ENCODE data around the gene PGAP6.

Gene PGAP6

DNA sequence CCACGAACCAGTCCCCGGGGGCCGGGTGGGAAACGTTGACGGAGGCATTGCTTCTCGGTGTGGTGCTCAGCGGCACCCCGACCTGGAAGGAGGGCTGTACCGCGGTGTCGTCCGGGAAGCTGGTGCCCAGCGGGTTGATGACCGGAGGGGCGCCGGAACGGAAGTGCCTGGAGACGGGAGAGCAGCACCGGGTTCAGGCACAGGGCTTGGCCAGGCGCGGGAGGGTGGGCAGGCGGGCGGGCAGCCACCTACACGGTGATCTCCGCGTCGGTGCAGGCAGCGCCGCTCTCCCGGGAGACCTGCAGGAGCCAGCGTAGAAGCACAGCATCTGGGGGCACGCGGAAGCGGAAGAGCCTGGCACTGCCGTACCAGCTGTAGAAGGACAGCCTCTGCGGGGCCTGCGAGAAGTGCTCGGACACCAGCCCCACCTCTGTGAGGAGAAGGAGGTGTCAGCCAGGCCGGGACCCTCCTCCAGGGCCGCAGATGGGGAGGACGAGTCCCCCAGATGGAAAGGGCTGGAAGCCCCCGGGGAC is 4.3 kb downstream of the PGAP6 start:
- H3K27ac Mint-ChIP-seq: no peak overlapping the region
- no peak for DNase-seq
- no peak for ATAC-seq
- H3K4me3 Mint-ChIP-seq: no peak overlapping the region
- H3K27me3 Mint-ChIP-seq: no peaks in the 10 kb centered on the region
- no peaks in the 10 kb centered on the region for H3K36me3 Mint-ChIP-seq (ENCODE audit: low read depth)
- no peaks in the 10 kb centered on the region for H3K9me3 Mint-ChIP-seq
- peaks cover 10% of the 10 kb centered on the region for H3K4me1 Mint-ChIP-seq

DNA sequence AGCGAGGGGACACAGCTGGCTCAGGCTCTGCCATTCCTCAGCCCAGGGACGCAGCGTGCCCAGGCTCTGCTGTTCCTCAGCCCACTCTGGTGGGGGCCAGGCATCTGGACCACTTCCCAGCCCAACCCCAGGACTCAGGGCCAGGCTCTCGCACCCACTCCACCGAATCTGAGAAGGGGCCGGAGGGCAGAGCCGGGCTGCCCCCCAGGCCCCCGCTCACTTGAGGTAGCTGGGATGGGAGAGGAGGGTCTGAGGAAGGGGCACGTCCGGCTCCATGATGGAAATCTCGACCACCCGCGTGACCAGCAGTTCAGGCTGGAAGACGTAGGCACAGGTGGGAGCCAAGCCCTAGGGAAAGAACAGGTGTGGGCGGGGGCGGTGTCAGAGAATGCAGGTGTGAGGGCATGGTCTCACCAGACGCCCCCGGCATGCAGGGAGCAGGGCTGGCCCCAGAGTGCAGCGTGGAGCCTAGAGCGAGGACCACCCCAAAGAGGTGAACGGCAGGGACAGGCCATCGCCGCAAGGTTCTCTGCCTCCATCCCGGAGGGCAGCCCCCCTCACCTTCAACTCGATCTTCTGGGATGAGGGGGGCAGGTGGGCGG is 4.9 kb downstream of the PGAP6 start:
- Mint-ChIP-seq H3K36me3 (ENCODE audit: low read depth) (no peaks in the 10 kb centered on the region), H3K4me3 (no peak overlapping the region), H3K4me1 (peaks cover 9% of the 10 kb centered on the region), H3K27me3 (no peaks in the 10 kb centered on the region), H3K9me3 (no peaks in the 10 kb centered on the region), H3K27ac (no peak overlapping the region)
- no peak for DNase-seq
- no peak for ATAC-seq

DNA sequence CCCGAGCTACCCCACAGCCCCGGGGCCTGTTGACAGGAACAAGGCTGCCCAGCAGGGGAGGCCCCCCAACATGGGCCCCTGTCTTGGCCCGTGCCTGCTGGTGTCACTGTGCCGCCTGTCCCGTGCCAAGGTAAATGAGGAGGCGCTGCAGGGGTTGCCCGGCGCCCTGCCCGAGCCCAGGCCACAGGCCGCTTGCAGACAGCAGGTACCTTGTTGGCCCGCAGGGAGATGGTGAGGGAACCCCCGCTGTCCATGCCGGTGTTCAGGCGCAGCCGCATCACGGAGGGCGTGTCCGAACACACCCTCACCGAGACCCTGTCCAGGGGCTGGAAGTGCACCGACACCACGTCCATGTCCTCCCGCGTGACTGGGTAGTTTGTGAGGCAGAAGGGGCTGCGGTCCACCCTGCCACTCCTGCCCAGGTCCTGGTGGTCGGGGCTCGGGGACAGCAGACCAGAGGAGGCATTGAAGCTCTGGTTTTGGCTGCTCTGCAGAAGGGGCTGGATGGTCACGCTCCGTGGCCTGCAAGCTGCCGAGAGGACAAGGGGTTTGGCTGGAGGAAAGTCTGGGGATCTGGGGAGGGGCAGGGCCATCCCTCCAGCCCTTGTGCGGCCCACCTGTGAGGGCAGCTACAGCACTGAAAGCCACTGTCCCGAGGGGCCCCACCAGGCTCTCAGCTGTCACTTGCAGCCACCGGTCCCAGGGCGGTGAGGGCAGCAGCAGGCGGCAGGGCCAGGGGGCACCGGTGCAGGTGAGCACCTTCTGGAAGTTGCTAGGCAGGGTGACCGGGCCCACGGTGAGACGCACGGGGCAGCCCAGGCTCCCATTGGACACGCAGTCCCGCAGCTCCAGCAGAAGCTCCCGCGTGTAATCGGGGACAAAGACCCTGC is 5.6 kb downstream of the PGAP6 start:
- no peaks in the 10 kb centered on the region for H3K27me3 Mint-ChIP-seq
- H3K36me3 Mint-ChIP-seq (ENCODE audit: low read depth): no peaks in the 10 kb centered on the region
- H3K27ac Mint-ChIP-seq: no peak overlapping the region
- H3K9me3 Mint-ChIP-seq: no peaks in the 10 kb centered on the region
- no peak overlapping the region for H3K4me3 Mint-ChIP-seq
- ATAC-seq (no peak), DNase-seq (no peak)
- H3K4me1 Mint-ChIP-seq: peaks cover 11% of the 10 kb centered on the region

DNA sequence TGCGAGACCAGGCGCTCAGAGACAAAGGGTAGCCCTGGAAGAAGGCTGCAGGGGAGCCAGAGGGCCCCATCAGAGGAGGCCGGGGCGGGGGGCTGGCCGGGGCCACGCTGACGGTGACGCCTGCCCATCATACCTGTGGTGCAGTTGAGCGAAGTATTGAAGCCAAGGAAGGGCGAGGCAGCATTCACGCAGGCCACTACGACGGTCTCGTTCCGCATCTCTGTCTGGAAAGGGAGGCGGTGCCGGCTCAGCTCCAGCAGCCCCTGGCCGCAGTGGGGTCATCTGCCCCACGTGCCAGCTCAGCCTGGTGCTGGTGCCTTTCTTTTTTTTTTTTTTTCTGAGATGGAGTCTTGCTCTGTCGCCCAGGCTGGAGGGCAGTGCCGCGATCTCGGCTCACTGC is 6.6 kb downstream of the PGAP6 start:
- no peaks in the 10 kb centered on the region for H3K9me3 Mint-ChIP-seq
- no peak overlapping the region for H3K4me3 Mint-ChIP-seq
- H3K4me1 Mint-ChIP-seq: peaks cover 15% of the 10 kb centered on the region
- no peak overlapping the region for H3K27ac Mint-ChIP-seq
- DNase-seq (no peak), ATAC-seq (no peak)
- H3K36me3 Mint-ChIP-seq (ENCODE audit: low read depth): no peaks in the 10 kb centered on the region
- no peaks in the 10 kb centered on the region for H3K27me3 Mint-ChIP-seq

DNA sequence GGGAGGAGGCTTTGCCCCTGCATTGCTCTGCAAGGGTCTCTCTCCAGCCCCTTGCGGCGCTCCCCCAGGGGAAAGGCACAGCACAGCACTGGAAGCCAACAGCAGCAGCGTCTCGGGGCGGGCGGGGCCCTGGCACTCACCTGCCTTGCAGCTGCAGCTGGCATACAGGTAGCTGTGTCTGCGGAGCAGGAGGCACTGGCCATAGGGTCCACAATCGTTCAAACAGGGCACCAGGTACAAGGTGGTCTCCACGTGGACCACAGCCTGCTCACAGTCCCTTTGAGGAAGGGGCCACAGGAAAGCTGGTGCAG is 7.2 kb downstream of the PGAP6 start:
- Mint-ChIP-seq H3K4me1 (peaks cover 12% of the 10 kb centered on the region), H3K36me3 (ENCODE audit: low read depth) (no peaks in the 10 kb centered on the region), H3K27ac (no peak overlapping the region), H3K27me3 (no peaks in the 10 kb centered on the region), H3K4me3 (no peak overlapping the region), H3K9me3 (no peaks in the 10 kb centered on the region)
- DNase-seq (no peak), ATAC-seq (no peak)

DNA sequence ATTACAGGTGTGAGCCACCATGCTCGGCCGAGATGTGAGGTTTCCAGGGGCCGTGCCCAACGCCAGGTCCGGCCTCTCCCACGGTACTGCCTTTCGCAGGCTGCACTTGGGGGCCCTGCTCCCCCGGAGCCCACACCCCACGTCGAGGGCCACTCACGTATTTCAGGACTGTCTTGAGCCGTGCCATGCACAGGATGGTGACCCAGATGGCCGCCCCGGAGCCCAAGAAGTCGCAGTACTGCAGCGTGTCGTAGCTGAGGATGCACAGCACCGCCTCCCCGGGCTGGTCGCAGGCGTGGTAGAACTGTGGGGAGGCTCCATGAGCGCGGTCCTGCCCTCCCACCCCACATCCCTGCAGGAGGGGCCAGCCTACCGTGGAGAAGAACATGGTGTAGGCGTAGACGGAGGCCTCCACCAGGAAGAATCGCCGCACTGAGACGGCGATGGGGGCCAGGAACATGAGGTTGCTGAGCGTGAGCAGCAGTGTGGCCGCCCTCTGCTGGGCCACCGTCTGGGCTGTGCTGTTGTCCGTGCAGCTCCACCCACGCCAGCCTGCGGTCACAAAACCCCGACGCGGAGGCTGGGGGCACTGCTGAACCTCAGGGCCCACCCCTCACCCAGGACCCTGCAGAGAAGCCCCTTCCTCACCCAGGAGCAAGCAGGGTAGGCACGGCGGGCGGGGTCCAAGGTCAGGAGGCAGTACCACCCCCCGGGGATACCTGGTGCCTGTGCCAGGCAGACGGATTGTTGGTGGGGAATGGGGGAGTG is 7.7 kb downstream of the PGAP6 start:
- no peak for ATAC-seq
- Mint-ChIP-seq H3K4me3 (no peak overlapping the region), H3K27me3 (no peaks in the 10 kb centered on the region), H3K9me3 (no peaks in the 10 kb centered on the region), H3K4me1 (peaks cover 12% of the 10 kb centered on the region), H3K36me3 (ENCODE audit: low read depth) (peaks cover 1% of the 10 kb centered on the region), H3K27ac (no peak overlapping the region)
- no peak for DNase-seq

DNA sequence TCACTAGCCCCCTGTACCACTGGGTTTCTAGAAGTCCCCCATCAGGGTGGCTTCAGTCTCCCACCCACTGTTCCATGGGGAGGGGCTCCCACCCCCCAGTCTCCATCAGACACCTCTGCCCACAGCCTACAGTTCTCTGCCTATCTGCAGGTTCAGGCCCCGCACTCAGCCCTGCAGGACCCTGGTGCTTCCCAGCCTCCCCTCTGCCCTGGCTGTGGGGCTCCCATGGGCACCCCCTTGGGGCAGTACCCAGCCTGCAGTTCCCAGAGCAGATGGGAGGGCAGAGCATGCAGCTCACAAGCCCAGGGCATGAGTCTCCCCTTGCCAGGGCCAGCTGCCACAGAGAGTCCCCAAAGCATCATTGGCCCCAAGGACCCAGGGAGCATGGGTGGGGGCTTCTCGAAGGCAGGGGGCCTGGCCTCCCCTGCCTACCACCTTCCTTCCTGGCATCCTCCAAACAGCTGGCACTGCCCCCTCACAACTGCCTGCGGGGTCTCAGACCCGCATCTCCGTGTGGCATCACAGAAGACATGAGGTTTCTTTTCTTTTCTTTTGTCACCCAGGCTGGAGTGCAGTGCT is 8.7 kb downstream of the PGAP6 start:
- DNase-seq (no peak), ATAC-seq (no peak)
- H3K4me1 Mint-ChIP-seq: peaks cover 12% of the 10 kb centered on the region
- H3K27ac Mint-ChIP-seq: no peak overlapping the region
- no peak overlapping the region for H3K4me3 Mint-ChIP-seq
- H3K36me3 Mint-ChIP-seq (ENCODE audit: low read depth): peaks cover 4% of the 10 kb centered on the region
- no peaks in the 10 kb centered on the region for H3K9me3 Mint-ChIP-seq
- H3K27me3 Mint-ChIP-seq: no peaks in the 10 kb centered on the region

DNA sequence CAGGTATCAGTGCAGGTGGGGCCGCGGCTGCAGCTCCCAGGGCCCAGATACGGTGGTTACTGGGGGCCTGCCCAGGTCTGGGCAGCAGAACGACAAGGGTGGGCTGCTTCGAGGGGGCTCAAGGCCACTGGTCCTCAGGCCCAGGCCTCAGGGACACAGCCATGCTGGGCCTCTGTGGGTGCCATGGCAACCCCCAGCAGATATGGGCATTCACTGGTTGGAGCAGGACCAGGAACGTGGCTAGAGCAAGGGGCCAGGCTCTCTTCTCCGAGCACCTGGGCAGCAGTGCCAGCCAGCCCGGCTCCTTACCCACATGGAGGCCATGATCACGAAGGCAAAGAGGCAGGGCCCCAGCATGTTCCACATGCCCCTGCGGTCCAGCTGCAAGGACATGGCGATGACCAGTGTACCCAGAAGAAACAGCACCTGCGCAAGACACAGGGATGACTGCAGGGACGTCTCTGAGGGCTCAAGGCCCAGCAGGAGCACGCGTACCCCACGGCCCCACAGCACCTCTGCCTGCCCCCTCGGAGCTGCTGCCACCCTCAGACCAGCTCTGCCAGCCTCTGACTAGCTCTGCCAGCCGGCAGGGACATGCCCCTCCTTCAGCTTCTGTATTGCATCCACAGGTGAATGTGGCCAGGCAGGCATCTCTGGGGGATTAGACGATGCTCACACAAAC is 9.3 kb downstream of the PGAP6 start:
- Mint-ChIP-seq H3K4me3 (no peak overlapping the region), H3K9me3 (no peaks in the 10 kb centered on the region), H3K27ac (no peak overlapping the region)

DNA sequence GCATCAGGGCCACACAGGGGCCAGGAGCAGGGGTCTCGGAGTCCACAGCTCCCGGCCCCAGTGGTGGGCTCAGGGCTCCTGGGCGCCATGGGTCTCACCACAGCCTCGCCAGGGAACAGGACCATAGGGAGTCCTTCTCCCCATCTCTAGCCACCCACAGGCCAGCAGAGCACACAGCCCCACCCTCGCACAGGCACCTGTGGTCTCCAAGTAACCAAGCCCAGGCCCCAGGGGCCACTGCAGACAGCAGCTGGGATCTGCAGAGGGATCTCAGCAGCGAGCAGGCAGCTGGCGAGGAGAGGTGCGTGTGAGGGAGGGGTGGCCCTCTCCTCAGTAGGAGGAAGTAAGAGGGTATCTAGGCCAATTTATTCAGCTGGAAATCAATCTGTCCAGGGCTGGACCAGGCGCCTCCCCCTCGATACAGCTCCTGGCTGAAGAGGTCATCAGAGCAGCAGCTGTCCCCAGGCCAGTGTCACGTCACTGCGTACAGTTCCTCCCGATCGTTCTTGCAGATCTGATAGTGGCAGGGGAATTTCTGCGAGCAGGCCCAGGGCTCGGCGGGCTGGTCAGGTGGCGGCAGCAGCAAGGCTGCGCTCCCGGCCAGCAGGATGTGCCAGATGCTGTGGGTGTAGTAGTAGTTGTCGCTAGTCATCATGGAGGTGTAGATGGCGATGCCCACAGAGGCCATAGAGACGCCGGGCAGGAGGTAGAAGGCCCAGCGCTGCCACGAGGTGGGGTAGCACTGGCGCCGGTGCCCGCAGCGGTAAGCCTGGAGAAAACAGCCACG is 10.1 kb downstream of the PGAP6 start:
- Mint-ChIP-seq H3K4me3 (no peak overlapping the region), H3K36me3 (ENCODE audit: low read depth) (peaks cover 9% of the 10 kb centered on the region), H3K4me1 (peaks cover 12% of the 10 kb centered on the region), H3K27me3 (no peaks in the 10 kb centered on the region), H3K27ac (no peak overlapping the region), H3K9me3 (no peaks in the 10 kb centered on the region)
- ATAC-seq: no peak
- no peak for DNase-seq

More for the DNA sequence above, 9.3 kb downstream of the PGAP6 start:
- Mint-ChIP-seq H3K4me1 (peaks cover 12% of the 10 kb centered on the region), H3K36me3 (ENCODE audit: low read depth) (peaks cover 4% of the 10 kb centered on the region), H3K27me3 (no peaks in the 10 kb centered on the region)
- ATAC-seq: no peak
- no peak for DNase-seq

DNA sequence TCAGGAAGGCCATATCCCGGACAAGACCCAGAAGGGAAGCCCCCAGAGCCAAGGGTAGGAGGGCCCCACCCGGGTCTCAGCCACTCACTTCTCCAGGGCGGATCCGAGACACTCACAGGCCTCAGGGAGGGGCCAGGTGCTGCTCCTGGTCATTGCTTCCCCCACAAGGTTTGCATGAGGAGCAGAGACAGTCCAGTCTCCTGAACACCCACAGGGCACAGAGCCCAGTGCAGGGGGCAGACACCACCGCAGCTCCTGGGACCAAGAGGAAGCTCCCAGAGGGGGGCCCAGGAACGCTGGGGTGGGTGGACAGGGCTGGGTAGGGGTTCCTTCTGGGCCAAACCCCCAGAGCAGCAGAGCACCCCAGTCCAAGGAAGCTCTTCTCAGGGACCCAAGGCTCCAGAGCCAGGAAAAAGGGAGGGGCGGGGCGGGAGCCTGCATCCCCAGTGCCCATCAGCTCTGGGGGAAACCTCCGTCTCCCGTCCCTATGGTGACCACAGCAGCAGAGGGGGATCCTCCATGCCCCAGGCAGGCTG is 10.7 kb downstream of the PGAP6 start:
- Mint-ChIP-seq H3K27me3 (no peaks in the 10 kb centered on the region), H3K36me3 (ENCODE audit: low read depth) (peaks cover 11% of the 10 kb centered on the region), H3K4me1 (peaks cover 12% of the 10 kb centered on the region), H3K4me3 (peak overlapping the region; percentile 81), H3K27ac (peak overlapping the region; percentile 89), H3K9me3 (no peaks in the 10 kb centered on the region)
- DNase-seq (no peak), ATAC-seq (no peak)

DNA sequence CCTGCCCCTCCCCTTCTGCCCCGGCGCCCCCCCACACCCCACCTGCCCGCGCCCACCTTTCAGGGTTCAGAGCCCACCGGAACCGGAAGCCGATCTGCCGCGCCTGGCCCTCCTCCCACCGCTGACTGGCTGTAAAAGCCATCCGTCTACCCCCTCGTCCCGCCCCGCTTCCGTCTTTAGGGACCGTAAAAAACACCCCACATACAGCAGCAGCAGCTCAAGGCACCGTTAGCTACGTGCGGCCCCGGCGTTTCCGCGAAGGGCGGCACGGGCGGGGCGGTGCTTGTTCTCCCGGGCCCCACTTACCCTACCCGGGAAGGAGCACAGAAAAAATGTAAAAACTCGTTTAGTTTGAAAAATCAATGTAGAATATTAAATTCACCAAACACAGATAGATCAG is 11.3 kb downstream of the PGAP6 start, which contains the start of gene MRPL28:
Gene MRPL28 (minus strand): TSS at position 96 of the 400 bp plus-strand sequence. CDS start 320 bp downstream, outside the sequence.
- peak; percentile 98 for ATAC-seq
- Mint-ChIP-seq H3K36me3 (ENCODE audit: low read depth) (peaks cover 11% of the 10 kb centered on the region), H3K4me3 (peak within 1 kb of the TSS; percentile 81), H3K27me3 (no peaks in the 10 kb centered on the region), H3K27ac (peak within 1 kb of the TSS; percentile 89), H3K9me3 (no peaks in the 10 kb centered on the region), H3K4me1 (peaks cover 12% of the 10 kb centered on the region)
- peak; percentile 95 for DNase-seq

DNA sequence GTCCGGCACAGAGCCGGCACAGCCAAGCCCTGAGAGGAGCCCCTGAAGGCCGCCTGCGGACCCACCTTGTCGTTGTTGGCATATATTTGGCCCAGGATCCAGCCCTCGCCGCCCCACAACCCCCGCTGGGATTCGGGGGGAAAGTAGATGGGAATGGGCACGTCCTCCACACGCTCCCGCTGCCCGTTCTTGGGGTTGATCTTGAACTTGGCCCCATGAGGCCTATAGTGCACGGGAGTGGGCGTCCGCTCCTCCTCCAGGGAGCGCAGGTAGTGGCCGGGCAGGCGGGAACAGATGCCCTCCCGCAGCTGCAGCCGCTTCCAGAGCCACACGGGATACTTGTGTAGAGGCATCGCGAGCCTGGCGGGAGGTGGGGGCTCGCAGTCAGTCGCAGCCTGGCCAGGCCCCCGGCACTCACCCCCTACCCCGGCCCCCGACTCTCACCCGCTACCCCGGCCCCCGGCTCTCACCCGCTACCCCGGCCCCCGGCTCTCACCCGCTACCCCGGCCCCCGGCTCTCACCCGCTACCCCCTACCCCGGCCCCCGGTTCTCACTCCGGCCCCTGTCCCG is 11.8 kb downstream of the PGAP6 start:
- H3K27ac Mint-ChIP-seq: peak overlapping the region; percentile 89
- H3K9me3 Mint-ChIP-seq: no peaks in the 10 kb centered on the region
- peaks cover 11% of the 10 kb centered on the region for H3K36me3 Mint-ChIP-seq (ENCODE audit: low read depth)
- H3K27me3 Mint-ChIP-seq: no peaks in the 10 kb centered on the region
- H3K4me1 Mint-ChIP-seq: peaks cover 12% of the 10 kb centered on the region
- peak overlapping the region; percentile 81 for H3K4me3 Mint-ChIP-seq
- no peak for ATAC-seq
- no peak for DNase-seq

DNA sequence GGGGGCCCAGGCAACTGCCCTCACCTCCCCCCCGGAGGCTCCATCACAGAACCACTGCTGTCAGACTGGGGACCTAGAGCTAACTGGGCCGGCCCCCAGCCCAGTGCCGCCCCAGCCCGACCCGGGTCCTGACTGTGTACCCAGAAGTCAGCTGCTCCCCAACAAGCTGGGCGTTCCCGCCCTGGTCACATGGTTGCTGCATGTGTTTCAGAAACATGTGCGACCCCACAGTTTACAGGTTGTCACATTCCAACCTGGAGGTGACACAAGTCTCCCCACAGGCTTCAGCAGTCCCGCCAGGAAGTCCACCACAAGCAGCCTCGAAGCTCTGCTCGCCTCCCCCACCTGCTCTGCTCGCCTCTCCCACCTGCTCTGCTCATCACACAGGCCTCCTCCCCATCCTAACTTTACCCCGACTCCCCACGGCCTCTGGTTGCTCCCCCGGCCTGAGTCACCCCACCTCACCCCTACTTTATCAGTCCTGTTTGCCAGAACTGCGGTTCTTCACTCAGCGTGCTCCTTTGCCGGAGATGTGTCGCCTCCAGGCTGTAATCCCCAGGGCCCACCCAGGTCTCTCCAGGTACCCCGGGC is 12.4 kb downstream of the PGAP6 start:
- Mint-ChIP-seq H3K4me1 (peaks cover 12% of the 10 kb centered on the region), H3K4me3 (peak overlapping the region; percentile 61), H3K36me3 (ENCODE audit: low read depth) (peaks cover 11% of the 10 kb centered on the region), H3K27me3 (no peaks in the 10 kb centered on the region), H3K27ac (no peak overlapping the region), H3K9me3 (no peaks in the 10 kb centered on the region)
- DNase-seq (no peak), ATAC-seq (no peak)

Data from activated naive CD8-positive, alpha-beta T cell treated with anti-CD3 and anti-CD28 coated beads, Interleukin-2, amount 50 U/mL, for 24 hours (primary cell).